Thyroid gland (tissue), 4 donors: ENCODE data around the gene SH2B2.

Experiments used
- CTCF ChIP-seq, 6 experiments: fragments of 200-600 bp in 3 of 6; fragments of 450-650 bp in 3 of 6; sonication (generic) in 3 of 6; IDR thresholded peaks; one replicate each; pipeline ENCODE4 v1.5.1; 2016 to 2019; ENCODE audit warnings: antibody characterized with exemption in 6 of 6, mild to moderate bottlenecking in 2 of 6, inconsistent platforms in 1 of 6, moderate library complexity in 1 of 6
- POLR2A ChIP-seq, 2 donors: fragments of 450-650 bp; IDR thresholded peaks; one replicate each; pipeline ENCODE4 v1.6.1; 2017; ENCODE audit warnings: antibody characterized with exemption in 2 of 2, mild to moderate bottlenecking in 2 of 2, moderate library complexity in 1 of 2

- TF ChIP-seq POLR2A (IDR thresholded peaks at IDR 0.05) (no peak), CTCF (IDR thresholded peaks at IDR 0.05) (no peak)
These were observed 37.9 kb upstream of the SH2B2 start for GRCh38 chr7:102248456-102249395.
